ENCODE measurements around the gene ZPR1. TPM values are rescaled to one million over a fixed set of nuclear protein-coding genes. Genes with fewer than 3 reads are reported as not detected.
"Not testable (repeated sequence)": the region's sequence is repeated elsewhere in the genome, so short reads cannot be mapped to it uniquely, and the experiment has no call there.

Gene ZPR1
- total RNA-seq, 1 donor from 2014 or later = 79.1 TPM

DNA sequence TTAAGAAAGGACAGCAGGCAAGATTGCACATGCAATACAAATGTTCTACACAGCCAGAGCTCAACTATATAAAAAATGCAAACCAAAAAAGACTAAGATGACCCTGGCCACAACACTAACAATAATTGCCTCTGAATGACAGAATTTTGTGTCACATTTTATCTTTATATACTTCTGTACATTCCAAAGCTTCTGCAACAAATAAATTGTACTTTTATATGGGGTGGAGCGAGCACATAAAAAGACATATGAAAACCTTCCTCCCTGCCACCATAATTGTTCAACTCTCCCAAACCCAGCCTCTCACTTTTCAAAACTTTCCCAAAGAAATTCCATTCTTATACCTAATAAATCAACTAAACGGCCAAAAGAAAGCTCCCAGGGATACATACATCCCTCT, 25.7 kb downstream of the ZPR1 start:
- no peak for DNase-seq (ENCODE audit: low spot score)

DNA sequence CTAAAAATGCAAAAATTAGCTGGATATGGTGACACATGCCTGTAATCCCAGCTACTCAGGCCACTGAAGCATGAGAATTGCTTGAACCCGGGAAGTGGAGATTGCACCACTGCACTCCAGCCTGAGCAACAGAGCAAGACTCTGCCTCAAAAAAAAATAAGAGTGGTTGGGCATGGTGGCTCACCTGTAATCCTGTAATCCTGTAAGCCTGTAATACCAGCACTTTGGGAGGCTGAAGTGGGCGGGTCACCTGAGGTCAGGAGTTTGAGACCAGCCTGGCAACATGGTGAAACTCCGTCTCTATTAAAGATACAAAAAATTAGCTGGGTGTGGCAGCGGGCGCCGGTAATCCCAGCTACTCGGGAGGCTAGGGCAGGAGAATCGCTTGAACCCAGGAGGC, 31.8 kb downstream of the ZPR1 start:
- DNase-seq (ENCODE audit: low spot score) = not testable (repeated sequence)

DNA sequence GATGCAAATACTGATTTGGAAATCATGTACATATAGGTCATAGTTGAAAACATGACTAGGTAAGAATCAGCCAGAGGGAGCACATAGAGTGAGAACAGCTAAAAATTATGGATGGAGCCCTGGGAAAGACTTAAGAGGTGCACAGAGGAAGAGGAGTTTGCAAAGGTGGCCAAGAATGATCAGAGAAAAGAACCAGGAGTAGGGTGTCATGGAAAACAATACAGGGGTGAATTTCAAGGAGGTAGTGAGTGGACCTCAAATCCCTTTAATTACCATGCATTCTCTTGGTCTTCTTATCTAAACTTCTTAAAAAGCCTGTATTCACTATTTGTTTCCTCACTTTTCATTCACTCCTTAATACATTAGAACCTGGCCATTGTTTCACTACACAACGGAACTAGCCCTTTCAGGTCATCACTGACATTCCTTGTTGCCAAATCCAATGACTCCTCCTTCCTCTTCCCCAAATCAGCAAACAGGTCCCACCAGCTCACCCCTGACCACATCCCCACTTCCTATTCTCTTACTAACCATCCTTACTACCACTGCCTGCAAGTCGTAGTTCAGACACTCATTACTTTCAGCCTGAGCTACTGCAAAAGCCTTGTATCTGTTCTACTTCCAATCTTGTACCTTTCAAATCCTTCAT, 37.6 kb downstream of the ZPR1 start:
- no peak for DNase-seq (ENCODE audit: low spot score)

DNA sequence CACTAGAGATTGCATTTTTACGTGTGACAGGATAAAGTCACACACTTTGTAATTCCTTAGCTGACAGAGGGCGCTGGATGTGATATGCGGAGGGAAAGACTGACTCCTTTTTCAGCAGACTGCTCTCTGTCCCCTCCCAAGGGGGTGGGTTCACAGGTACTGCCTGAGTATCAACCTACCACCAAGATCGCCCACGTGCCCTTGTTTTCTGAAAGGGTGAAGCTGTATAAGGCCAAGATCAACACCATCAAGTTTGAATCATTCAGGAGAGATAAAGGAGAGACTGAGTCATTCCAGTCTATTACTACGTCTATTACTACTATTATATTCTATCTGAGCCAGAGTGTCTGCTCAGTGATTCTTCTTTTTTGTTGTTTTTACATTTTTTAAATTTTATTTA, 45.7 kb downstream of the ZPR1 start:
- DNase-seq (ENCODE audit: low spot score) = no peak

DNA sequence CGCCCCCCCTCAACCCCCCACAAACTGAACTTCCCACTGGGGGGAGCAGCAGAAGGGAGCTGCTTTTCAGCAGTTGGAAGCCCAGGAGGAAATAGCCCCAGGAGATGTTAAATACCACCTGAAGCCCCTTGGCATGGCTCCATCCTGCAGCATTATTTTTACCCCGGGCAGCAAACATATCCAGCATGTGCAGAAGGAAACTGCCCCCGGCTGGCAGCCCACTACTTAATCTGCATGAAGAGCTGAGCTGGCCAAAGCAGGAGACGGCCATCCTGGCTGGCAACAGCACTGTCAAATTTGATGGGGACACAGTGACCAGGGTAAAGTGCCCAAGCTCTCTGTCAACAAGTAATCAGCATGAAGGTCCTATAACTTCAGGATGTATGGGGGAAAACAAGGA, 47.1 kb downstream of the ZPR1 start:
- no peak for DNase-seq (ENCODE audit: low spot score)

DNA sequence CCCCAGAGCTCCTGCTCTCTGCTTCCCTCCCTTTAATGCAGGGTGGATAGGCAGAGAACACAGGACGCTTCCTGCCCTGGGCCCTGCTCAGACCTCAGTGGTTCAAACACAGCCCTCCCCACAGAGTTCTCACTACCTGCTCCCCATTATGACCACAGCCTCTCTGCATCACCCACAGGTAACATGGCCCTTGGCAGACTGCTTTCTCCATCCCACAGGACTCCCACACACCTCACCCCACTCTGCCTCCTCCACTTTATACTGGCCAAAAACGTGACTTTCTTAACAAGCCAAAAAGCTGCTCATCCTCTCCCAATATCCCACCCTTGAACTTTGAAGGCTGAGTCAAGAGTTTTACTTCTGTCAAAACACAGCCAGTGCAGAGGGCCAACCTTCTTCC, 48.8 kb downstream of the ZPR1 start:
- no peak for DNase-seq (ENCODE audit: low spot score)

DNA sequence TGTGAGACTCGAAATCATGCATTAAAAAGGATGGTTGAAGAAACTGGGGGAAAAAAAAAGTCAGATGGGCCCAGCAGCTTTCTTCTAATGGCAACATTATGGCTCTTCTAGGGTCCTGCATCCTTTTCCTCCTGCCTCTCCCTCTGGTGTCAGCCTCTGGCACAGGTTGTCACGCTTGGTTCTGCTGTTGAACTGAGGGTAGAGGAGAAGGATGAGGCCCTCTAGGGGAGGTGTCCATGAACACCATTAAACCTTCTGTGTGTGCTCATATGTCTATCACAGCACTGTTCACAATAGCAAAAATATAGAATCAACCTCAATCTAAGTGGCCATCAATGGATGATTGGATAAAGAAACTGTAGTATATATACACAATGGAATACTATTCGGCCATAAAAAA, 51.1 kb downstream of the ZPR1 start:
- no peak for DNase-seq (ENCODE audit: low spot score)

DNA sequence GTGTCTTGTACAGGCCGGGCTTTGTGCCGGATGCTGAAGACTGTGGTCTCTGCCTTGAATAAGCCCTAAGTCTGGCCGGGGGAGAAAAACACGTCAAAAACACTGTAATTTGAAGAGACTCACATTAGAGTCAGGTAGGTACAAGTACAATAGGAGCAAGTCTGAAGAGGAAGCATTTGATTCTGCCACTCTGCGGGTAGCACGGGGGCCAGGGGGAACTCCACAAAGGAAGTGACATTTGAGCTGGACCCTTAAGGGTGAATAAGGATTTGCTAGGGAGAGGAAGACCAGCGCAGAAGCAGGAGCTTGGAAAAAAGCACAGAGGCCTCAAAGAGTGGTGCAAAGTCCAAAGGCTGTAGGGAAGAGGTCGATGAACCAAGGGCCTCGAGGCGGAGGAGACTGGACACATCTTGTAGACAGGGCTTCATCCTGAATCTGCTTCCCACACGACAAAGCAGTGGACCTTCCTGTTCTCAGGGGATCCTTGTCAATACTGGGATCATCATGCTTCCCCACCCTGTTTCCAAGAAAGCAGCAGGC, 53.8 kb downstream of the ZPR1 start:
- peak; percentile 43 for DNase-seq (ENCODE audit: low spot score)

DNA sequence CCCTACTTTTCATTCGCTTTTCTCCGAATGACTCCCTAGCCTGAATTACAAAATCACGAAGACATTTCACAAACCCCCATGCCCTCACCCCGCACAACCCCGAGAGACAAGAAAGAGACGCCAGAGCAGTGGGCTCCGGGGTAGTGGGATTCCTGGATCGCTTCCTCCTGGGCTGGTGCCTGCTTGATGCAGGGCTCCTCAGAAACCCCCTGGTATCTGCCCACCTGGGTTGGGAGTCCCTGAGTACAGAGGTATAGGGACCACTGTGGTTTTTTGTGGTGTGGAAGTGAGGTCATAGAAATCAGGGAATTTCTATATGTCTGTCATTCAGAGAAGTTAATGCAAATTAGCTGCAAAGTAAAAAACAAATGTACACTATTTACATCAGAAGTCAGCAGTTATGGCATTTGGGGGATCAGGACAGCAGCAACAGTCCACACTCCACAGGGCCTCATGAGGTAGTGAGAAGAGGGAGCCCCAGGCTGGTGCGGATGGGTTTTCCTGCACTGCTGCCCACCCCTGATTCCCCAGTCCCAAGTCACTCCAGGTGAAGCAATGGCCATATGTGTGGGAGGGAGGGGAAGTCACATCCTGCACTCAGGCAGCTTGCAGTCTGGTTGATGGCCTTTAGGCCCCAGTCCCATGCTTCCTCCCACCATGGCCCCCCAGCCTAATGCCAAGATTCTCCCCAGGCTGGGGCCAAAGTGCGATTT, 54.6 kb downstream of the ZPR1 start:
- peak; percentile 51 for DNase-seq (ENCODE audit: low spot score)

DNA sequence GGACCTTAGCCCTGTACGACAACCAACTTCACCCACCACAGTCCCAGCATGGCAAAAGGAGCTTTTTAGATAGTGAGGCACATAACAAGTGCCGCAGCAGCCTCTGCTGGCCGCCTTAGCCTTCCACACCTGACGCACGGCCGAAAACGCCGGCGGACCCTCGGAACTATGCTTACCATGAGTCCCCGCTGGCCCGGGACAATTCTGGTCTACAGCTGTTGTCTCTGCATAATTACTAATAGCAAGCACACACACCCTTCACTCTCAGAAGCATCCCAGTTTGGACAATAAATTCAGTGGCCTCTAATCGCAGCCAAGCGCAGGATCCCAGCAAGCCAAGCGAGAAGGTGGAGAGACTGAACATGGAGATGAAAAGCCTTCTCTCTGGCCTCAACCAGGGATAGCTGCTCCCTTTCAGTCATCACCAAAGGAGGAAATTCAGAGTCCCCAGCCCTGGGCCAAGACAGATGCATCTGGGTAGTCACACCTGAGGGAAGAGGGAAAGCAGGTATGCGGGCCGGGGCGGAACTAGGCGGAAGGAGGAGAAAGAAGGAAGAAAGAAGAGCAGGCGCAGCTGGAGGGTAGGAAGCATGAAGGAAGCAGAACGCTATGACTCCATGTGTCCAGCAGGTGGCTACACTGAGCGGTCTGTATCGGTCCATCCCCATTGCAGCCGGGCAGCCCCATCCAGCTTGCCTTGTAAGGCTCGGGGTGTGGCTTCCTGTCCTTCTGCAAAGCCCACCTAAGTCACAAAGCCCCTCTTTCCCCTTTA, 55.4 kb downstream of the ZPR1 start:
- peak; percentile 81 for DNase-seq (ENCODE audit: low spot score)

DNA sequence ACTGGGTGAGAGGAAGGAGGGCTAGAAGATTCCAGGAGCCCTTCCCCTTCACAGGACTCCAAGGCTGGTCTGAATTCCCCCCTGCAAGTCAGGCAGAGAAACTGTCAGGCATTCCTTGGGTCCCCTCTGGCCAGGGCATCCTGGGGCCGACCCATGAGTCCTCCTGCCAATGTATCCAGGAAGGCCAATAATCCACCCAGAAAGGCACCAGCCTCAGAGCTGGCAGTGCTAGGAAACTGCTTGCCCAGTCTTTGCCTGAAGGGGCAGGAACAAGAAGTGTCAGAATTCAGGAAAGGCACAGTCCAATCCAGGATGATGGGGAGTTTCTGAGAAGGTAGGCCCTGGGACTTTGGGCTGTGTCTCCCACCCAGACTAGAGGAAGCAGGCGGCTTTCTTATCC, 56.0 kb downstream of the ZPR1 start:
- peak; percentile 33 for DNase-seq (ENCODE audit: low spot score)

DNA sequence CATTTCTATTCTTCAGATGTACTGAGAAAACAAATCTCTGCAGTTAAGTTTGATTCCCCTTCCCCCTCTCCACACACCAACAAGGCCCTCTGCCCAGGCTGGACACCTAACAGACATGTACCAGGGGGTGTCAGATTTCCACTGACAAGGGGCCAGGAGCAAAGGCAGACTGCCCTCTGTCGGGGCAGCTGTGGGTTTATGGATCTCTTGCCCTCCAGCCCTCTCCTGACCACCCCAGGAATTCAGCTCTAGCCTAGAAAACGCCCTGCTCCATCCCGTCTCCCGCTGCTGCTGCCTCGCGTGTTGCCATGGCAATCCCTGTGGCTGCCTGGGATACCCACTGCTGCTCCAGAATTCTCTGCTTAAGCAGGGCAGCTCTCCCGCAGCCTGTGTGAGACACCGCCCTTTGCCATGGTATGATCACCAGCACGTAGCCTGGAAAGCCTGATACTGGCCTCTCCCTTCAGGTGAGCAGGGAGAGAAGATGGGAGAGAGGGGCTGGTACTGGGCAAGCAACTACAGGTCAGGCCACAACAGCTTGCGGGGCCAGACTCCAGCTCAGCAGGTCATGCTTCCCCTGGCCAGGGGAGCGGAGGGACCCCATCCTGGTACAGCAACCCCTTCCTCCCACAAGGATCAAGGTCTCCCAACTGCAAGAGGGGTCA, 56.6 kb downstream of the ZPR1 start:
- DNase-seq (ENCODE audit: low spot score) = peak; percentile 86

DNA sequence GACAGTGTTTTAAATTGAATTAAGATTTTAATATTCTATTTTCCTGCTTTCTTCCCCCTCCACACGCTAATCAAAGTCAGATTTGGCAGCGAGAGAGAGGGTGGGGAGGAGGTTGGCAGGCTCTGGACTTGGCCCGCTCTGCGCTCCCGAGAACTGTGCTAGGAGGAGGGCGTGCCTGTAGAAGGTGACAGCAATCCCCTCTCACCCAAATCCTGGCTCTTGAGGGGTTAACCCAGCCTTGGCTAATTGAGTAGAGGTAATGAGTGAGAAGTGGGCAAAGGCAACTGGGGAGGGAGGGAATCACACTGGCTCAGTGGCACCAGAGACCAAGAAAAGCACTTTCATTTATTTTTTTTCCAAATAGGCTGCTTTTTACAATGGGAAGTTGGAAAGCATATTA, 57.2 kb downstream of the ZPR1 start:
- DNase-seq (ENCODE audit: low spot score) = peak; percentile 55

DNA sequence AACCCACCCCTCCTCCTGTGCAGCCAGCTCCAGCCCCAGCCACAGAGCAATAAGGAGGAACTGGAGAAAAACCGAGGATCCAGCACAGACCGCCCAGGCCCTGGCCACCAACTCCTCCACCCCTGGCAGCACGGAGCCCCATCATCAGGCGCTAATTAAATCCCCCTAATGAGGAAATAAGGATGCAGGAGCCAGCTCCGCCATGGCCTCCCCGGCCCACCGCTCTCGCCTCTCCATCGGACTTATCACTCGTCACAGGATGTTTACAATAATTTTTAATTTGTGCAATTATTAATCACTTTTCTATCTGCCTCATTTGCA, 57.6 kb downstream of the ZPR1 start:
- peak; percentile 77 for DNase-seq (ENCODE audit: low spot score)

DNA sequence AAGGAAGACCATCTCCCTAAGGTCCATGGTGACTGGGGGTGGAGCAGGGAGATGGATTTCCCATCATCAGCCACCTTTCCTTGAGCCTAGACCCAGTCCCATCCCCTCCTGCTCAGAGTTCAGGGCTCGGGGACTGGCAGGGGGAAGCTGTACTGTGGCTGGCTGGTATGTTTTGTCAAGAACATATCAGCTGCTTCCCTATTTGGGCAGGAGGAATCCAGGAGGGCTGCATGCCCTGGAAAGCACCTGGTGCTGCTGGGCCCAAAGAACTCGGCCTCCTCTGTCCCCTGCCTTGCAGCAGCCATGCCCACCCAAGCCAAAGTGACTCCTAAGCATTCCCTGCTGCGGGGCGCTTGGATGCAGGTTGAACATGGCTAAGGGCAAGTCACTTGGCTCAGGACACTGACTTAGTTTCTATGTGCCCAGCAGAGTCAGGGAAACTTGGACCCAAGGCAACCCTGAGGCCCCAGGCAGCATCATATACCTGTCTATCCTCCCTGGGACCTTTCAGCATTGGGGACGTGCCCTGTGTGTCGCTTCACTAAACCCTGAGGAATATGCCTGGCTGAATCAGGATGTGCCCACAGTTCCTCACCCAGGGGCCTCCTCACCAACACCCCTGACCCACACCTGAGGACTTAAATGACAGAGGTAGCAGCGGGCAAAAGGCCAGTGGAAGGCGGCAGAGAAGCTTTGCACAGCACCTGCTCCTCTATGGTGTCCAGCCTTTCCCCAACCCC, 58.2 kb downstream of the ZPR1 start:
- peak; percentile 57 for DNase-seq (ENCODE audit: low spot score)

DNA sequence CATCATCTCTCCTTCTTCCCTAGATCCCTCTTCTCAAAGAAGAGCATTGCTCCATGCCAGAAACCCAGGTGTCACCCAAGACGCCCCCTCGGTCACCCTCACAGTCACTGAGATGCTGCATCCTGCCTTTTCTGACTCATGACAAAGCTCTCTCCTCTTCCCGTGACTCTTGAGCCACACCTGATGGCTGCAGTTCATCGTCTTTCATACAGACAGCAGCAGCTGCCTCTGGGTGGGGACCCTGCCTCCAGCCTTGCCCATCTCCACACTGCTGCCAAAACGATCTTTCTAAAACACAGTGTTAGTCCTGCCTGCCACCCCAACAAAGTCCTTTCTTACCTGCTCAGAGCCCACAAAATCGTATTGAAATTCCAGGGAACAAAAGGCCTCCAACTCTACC, 59.8 kb downstream of the ZPR1 start:
- no peak for DNase-seq (ENCODE audit: low spot score)

DNA sequence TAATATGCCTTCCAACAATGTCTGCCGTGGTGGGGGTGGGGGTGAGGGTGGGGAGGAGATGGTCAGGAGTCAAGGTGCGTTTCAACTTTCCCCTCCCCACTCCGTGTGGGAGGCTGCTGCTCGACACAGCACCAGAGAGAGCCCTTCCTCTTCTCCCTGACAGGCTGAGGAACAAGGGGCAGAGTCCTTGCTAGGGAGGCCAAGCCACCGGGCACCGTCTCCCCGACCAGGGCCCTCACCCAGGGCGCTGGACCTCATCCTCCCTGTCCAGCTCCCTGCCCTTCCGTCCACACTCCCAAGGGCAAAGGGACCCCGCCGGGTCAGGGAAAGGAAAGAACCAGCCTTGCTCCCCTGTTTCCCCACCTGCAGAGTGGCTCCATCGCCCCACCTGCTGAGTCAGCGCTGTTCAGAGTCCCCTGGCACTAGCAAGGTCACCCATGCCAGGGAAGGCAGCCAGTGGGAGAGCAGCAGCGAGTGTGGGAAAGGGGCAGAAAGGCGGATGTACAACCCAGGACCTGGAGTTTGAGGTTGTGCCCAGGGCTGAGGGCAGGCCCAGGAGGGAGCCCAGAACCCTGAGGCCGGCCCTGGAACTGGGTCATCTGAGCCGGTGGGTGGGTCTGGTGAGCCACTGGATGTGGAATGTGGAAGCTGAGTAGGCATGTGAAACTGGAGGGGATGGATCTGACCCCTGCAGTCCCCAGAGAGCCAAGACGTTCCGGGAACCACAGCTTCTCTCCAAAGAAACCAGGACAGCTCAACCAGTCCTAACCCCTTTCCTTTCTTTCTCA, 62.2 kb downstream of the ZPR1 start:
- no peak for DNase-seq (ENCODE audit: low spot score)

DNA sequence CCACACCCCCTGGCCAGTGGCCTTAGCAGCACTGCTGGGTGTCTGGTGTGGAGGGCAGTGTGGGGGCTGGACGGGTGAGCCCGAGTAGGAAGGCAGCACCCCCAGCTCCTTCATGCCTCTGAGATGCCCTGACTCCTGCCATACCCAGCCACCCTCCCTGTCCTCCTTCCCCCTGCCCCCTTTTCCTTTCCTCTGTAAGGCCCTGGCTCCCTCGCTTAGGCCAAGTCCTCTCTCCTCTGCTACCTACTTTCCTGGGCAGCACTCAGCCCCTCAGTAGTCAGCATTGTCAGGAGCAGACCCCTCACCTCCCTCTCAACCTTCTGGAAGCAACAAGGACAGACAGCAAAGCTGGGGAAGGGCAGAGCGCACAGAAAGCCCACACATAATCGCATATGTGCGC, 63.0 kb downstream of the ZPR1 start:
- DNase-seq (ENCODE audit: low spot score) = no peak

Data from mesenteric fat pad (tissue), 1 donor.